GM23338 (cell line): ENCODE results near the gene GDF11. TPM values are rescaled to one million over a fixed set of nuclear protein-coding genes. Genes with fewer than 3 reads are reported as not detected.

Experiments used
- ATAC-seq: fragments of 200-7000 bp; cut with Tn5 transposase; 3 replicates; pipeline ENCODE4 v1.9.1; 2020
- DNase-seq: peaks from one replicate; pipeline ENCODE4 v3.0.0-alpha.2; 2015; ENCODE audit warnings: low spot score
- H2AFZ ChIP-seq: fragments of 200-600 bp; sonication (generic); 2 replicates; pipeline ENCODE4 v1.8.0; 2016; ENCODE audit warnings: antibody characterized with exemption, mild to moderate bottlenecking, moderate library complexity
- H3F3A ChIP-seq: fragments of 200-600 bp; sonication (generic); replicated peaks from 2 replicates; pipeline ENCODE4 v1.8.0; 2017; ENCODE audit warnings: antibody characterized with exemption, mixed run types, low read depth
- H3K27ac ChIP-seq: fragments of 200-600 bp; sonication (generic); 2 replicates; pipeline ENCODE4 v1.6.1; 2016; ENCODE audit warnings: low read depth
- H3K27me3 ChIP-seq: fragments of 200-600 bp; sonication (generic); 2 replicates; pipeline ENCODE4 v1.8.0; 2016; ENCODE audit warnings: mild to moderate bottlenecking, mixed run types, moderate library complexity; ENCODE audit not compliant: insufficient read depth
- H3K36me3 ChIP-seq: fragments of 200-600 bp; sonication (generic); 2 replicates; pipeline ENCODE4 v1.8.0; 2016; ENCODE audit warnings: mild to moderate bottlenecking; ENCODE audit not compliant: insufficient read depth
- H3K4me1 ChIP-seq: fragments of 200-600 bp; sonication (generic); 2 replicates; pipeline ENCODE4 v1.8.0; 2016; ENCODE audit warnings: mild to moderate bottlenecking, moderate library complexity; ENCODE audit not compliant: insufficient read depth
- H3K4me2 ChIP-seq: fragments of 200-600 bp; sonication (generic); 2 replicates; pipeline ENCODE4 v1.7.1; 2017; ENCODE audit warnings: mixed run types
- H3K4me3 ChIP-seq: fragments of 200-600 bp; sonication (generic); 2 replicates; pipeline ENCODE4 v1.6.1; 2016; ENCODE audit warnings: mixed run types
- H3K79me2 ChIP-seq: fragments of 200-600 bp; sonication (generic); replicated peaks from 2 replicates; pipeline ENCODE4 v1.8.0; 2017; ENCODE audit warnings: mild to moderate bottlenecking; ENCODE audit not compliant: insufficient read depth
- H3K9me2 ChIP-seq: fragments of 200-600 bp; sonication (generic); 2 replicates; pipeline ENCODE4 v1.8.0; 2017; ENCODE audit not compliant: insufficient read depth
- H4K20me1 ChIP-seq: fragments of 200-600 bp; sonication (generic); replicated peaks from 2 replicates; pipeline ENCODE4 v1.8.0; 2017; ENCODE audit warnings: mild to moderate bottlenecking; ENCODE audit not compliant: insufficient read depth
- H3K27ac Mint-ChIP-seq: 2 replicates; pipeline ENCODE4 v1.8.0; 2020; ENCODE audit warnings: inconsistent platforms, mild to moderate bottlenecking, moderate library complexity, mixed read lengths
- H3K27me3 Mint-ChIP-seq: 3 replicates; pipeline ENCODE4 v1.8.0; 2022; ENCODE audit warnings: low read depth, mild to moderate bottlenecking, moderate library complexity, mixed read lengths, inconsistent platforms; ENCODE audit not compliant: insufficient read depth, poor library complexity
- H3K36me3 Mint-ChIP-seq: 3 replicates; pipeline ENCODE4 v1.8.0; 2021; ENCODE audit warnings: low read depth, mild to moderate bottlenecking, inconsistent platforms, moderate library complexity, mixed read lengths
- H3K4me1 Mint-ChIP-seq: 3 replicates; pipeline ENCODE4 v1.8.0; 2020; ENCODE audit warnings: mild to moderate bottlenecking, inconsistent platforms, mixed read lengths
- H3K4me3 Mint-ChIP-seq: 3 replicates; pipeline ENCODE4 v1.8.0; 2021; ENCODE audit warnings: moderate library complexity, mild to moderate bottlenecking, inconsistent platforms, mixed read lengths
- H3K9me3 Mint-ChIP-seq: 3 replicates; pipeline ENCODE4 v1.8.0; 2020; ENCODE audit warnings: moderate library complexity, mild to moderate bottlenecking, inconsistent platforms, mixed read lengths
- CREB1 ChIP-seq: fragments of 250-450 bp; sonication (Bioruptor Pico); IDR thresholded peaks from 2 replicates; pipeline ENCODE4 v1.5.0; 2020; ENCODE audit warnings: low read depth, mild to moderate bottlenecking, moderate library complexity
- CTCF ChIP-seq, 2 experiments: fragments of 200-600 bp in 1 of 2; sonication (generic) in 1 of 2; conservative IDR thresholded peaks; 2 replicates each; pipeline versions ENCODE4 v1.5.1 to v1.6.1; 2016 to 2017; ENCODE audit warnings: antibody characterized with exemption in 2 of 2, low read depth in 2 of 2, mild to moderate bottlenecking in 2 of 2, moderate library complexity in 1 of 2
- ETS1 ChIP-seq: IDR thresholded peaks from 2 replicates; pipeline ENCODE4 v1.6.1; 2016; ENCODE audit warnings: antibody characterized with exemption
- EZH2 ChIP-seq: fragments of 200-600 bp; sonication (generic); IDR thresholded peaks from one replicate; pipeline ENCODE4 v1.8.0; 2017; ENCODE audit warnings: antibody characterized with exemption, mild to moderate bottlenecking, low read depth; ENCODE audit not compliant: unreplicated experiment
- EZH2phosphoT487 ChIP-seq: fragments of 200-600 bp; sonication (generic); IDR thresholded peaks from one replicate; pipeline ENCODE4 v1.8.1; 2018; ENCODE audit warnings: antibody characterized with exemption; ENCODE audit not compliant: unreplicated experiment
- JUNB ChIP-seq: IDR thresholded peaks from one replicate; pipeline ENCODE4 v1.6.1; 2016; ENCODE audit warnings: antibody characterized with exemption; ENCODE audit not compliant: unreplicated experiment
- NANOG ChIP-seq: IDR thresholded peaks from 2 replicates; pipeline ENCODE4 v1.6.1; 2016; ENCODE audit warnings: antibody characterized with exemption, borderline replicate concordance
- POLR2AphosphoS5 ChIP-seq: IDR thresholded peaks from 2 replicates; pipeline ENCODE4 v1.6.1; 2016; ENCODE audit warnings: antibody characterized with exemption, low read depth
- REST ChIP-seq: IDR thresholded peaks from one replicate; pipeline ENCODE4 v1.6.1; 2018; ENCODE audit warnings: antibody characterized with exemption; ENCODE audit not compliant: unreplicated experiment
- STAT1 ChIP-seq: IDR thresholded peaks from one replicate; pipeline ENCODE4 v1.6.1; 2016; ENCODE audit warnings: antibody characterized with exemption; ENCODE audit not compliant: unreplicated experiment
- ZNF114 ChIP-seq: fragments of 250-450 bp; sonication (Bioruptor Pico); IDR thresholded peaks from 2 replicates; pipeline ENCODE4 v1.5.0; 2020; ENCODE audit warnings: mild to moderate bottlenecking, moderate library complexity
- ZNF331 ChIP-seq: fragments of 250-450 bp; sonication (Bioruptor Pico); IDR thresholded peaks from 2 replicates; pipeline ENCODE4 v1.5.0; 2020; ENCODE audit warnings: low read depth, mild to moderate bottlenecking, moderate library complexity
- ZNF462 ChIP-seq: fragments of 250-450 bp; sonication (Bioruptor Pico); IDR thresholded peaks from 2 replicates; pipeline ENCODE4 v1.5.0; 2020; ENCODE audit warnings: mild to moderate bottlenecking, moderate library complexity
- polyA plus RNA-seq: library from polyadenylated mRNA; unstranded; fragments of >200 nt; fragmentation: Nextera tagmentation; extraction: Ambion mirVana; gene quantifications from 2 replicates; pipeline ENCODE4 v1.2.1, GENCODE V29; 2016
- total RNA-seq: library from RNA; depleted of rRNA; stranded (reverse); fragments of >200 nt; shearing (Covaris generic); gene quantifications from 2 replicates; pipeline ENCODE4 v1.2.3, GENCODE V29; 2014

Gene GDF11
- total and polyA plus RNA-seq, 2 experiments from 2014 or later = 3.7 to 12.5 TPM

- Histone ChIP-seq H3K27ac (no peak overlapping the region), H3K36me3 (no peaks in the 10 kb centered on the region), H3K79me2 (no peaks in the 10 kb centered on the region; the same call in 1 of the 2 replicates), H3K4me3 (no peak overlapping the region), H3F3A (no peaks in the 10 kb centered on the region), H3K4me2 (no peak overlapping the region), H4K20me1 (no peaks in the 10 kb centered on the region; the same call in 1 of the 2 replicates), H3K9me2 (no peaks in the 10 kb centered on the region), H3K27me3 (no peaks in the 10 kb centered on the region), H2AFZ (no peak overlapping the region), H3K4me1 (no peaks in the 10 kb centered on the region)
- Mint-ChIP-seq H3K4me1 (peaks cover 2% of the 10 kb centered on the region; the same call in 1 of the 3 replicates), H3K4me3 (no peak overlapping the region), H3K27me3 (peaks cover 4% of the 10 kb centered on the region), H3K9me3 (no peaks in the 10 kb centered on the region), H3K27ac (no peak overlapping the region), H3K36me3 (peaks cover 21% of the 10 kb centered on the region)
- ATAC-seq (no peak), DNase-seq (no peak)
- TF ChIP-seq NANOG (no peak), POLR2AphosphoS5 (no peak), ZNF462 (CRISPR knock-in tag) (no peak), JUNB (no peak), ETS1 (no peak), ZNF331 (no peak), STAT1 (no peak), EZH2 (no peak), CTCF (conservative IDR thresholded peaks at IDR 0.05; ENCODE audit: low read depth in 2 of 2) (no peak), CREB1 (no peak), REST (no peak), ZNF114 (no peak), EZH2phosphoT487 (no peak)
Measured at GRCh38 chr12:55698965-55699364, 44.0 kb upstream of the GDF11 start.
